Right atrium auricular region (tissue), 2 donors: ENCODE results near the gene OR52H1. TPM values are rescaled to one million over a fixed set of nuclear protein-coding genes. Genes with fewer than 3 reads are reported as not detected.

Experiments
- DNase-seq: peaks from one replicate; pipeline ENCODE4 v3.0.0-alpha.2; 2019; ENCODE audit warnings: low spot score
- H3K27ac ChIP-seq, 2 donors: fragments of 200-600 bp; sonication (generic); 1 replicate in 1 of 2; 2 replicates in 1 of 2; pipeline ENCODE4 v1.5.1; 2016 to 2019
- H3K27me3 ChIP-seq, 2 donors: fragments of 200-600 bp; sonication (generic); one replicate each; pipeline versions ENCODE4 v1.5.1 to v1.6.0; 2017 to 2019
- H3K36me3 ChIP-seq: fragments of 200-600 bp; sonication (generic); one replicate; pipeline ENCODE4 v1.5.1; 2016
- H3K4me1 ChIP-seq, 2 donors: fragments of 200-600 bp; sonication (generic); one replicate each; pipeline versions ENCODE4 v1.5.1 to v1.6.0; 2017 to 2019
- H3K4me3 ChIP-seq, 2 donors: fragments of 200-600 bp; sonication (generic); 1 replicate in 1 of 2; 2 replicates in 1 of 2; pipeline ENCODE4 v1.5.1; 2017 to 2019; ENCODE audit warnings: mild to moderate bottlenecking in 1 of 2, moderate library complexity in 1 of 2
- H3K9me3 ChIP-seq, 2 donors: fragments of 200-600 bp; sonication (generic); one replicate each; pipeline ENCODE4 v1.5.1; 2019
- total RNA-seq, 2 donors: library from RNA; depleted of rRNA; stranded (reverse); fragments of >200 nt; gene quantifications; one replicate each; pipeline ENCODE4 v1.1.0, GENCODE V29; 2016
- TF ChIP-seq, protein P1 (sequence below), 2 donors: fragments of 200-600 bp; sonication (generic); IDR thresholded peaks; one replicate each; pipeline ENCODE4 v1.5.1; 2019; ENCODE audit warnings: antibody characterized with exemption in 2 of 2

The OR52H1 gene
- total RNA-seq, 2 donors from 2014 or later = not detected

DNA sequence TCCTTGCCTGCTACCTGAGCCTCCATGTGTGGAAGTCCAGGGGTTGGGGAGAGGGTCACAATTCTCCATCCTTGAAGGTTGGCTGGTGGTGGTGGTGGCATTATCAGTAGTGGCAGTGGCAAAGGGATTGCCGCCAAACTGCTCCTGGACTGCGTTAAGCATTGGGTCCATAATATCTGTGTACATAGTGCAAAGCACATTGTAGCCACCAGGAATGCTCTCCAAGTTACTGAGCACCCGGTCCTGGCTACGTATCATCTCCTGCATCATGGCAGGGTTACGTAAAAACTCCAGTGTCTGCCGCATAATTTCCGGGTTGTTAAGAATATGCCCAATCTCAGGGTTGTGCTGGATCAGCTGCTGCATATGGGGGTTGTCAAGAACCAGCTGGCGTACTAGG, 39.7 kb downstream of the OR52H1 start:
- no peak overlapping the region for H3K27ac ChIP-seq
- DNase-seq = no peak
- H3K4me1 ChIP-seq = no peaks in the 10 kb centered on the region
- no peaks in the 10 kb centered on the region for H3K27me3 ChIP-seq
- no peak overlapping the region for H3K4me3 ChIP-seq
- TF ChIP-seq, protein P1, sequence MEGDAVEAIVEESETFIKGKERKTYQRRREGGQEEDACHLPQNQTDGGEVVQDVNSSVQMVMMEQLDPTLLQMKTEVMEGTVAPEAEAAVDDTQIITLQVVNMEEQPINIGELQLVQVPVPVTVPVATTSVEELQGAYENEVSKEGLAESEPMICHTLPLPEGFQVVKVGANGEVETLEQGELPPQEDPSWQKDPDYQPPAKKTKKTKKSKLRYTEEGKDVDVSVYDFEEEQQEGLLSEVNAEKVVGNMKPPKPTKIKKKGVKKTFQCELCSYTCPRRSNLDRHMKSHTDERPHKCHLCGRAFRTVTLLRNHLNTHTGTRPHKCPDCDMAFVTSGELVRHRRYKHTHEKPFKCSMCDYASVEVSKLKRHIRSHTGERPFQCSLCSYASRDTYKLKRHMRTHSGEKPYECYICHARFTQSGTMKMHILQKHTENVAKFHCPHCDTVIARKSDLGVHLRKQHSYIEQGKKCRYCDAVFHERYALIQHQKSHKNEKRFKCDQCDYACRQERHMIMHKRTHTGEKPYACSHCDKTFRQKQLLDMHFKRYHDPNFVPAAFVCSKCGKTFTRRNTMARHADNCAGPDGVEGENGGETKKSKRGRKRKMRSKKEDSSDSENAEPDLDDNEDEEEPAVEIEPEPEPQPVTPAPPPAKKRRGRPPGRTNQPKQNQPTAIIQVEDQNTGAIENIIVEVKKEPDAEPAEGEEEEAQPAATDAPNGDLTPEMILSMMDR (IDR thresholded peaks at IDR 0.05) = no peak
- no peaks in the 10 kb centered on the region for H3K36me3 ChIP-seq
- H3K9me3 ChIP-seq = no peaks in the 10 kb centered on the region

DNA sequence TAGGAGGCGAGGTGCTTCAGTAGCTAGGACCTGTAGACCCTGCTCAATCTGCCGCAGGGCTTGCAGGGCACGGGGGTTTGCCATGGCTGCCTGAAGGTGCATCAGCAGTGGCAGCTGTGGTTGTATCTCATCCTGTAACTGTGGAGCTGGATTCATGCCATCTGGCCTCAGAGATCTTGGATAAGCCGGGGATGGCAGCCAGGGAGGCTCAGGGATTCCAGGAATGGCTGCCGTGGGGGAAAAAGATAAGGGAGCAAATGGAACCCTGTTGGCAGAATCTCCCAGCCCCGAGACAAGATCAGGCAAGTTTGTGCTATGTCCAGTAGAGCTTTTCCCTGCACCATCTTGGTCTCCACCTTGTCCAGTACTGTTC, 40.4 kb downstream of the OR52H1 start:
- Histone ChIP-seq H3K27ac (no peak overlapping the region), H3K4me3 (no peak overlapping the region), H3K9me3 (no peaks in the 10 kb centered on the region), H3K27me3 (no peaks in the 10 kb centered on the region), H3K4me1 (no peaks in the 10 kb centered on the region), H3K36me3 (no peaks in the 10 kb centered on the region)
- DNase-seq = no peak
- TF ChIP-seq, protein P1 (IDR thresholded peaks at IDR 0.05) = no peak

GRCh38 chr11:5507177-5507932, 41.0 kb downstream of the OR52H1 start:
- Histone ChIP-seq H3K4me3 (no peak overlapping the region), H3K36me3 (no peaks in the 10 kb centered on the region), H3K27ac (no peak overlapping the region), H3K4me1 (no peaks in the 10 kb centered on the region), H3K9me3 (no peaks in the 10 kb centered on the region), H3K27me3 (no peaks in the 10 kb centered on the region)
- DNase-seq = no peak
- TF ChIP-seq, protein P1 (IDR thresholded peaks at IDR 0.05) = no peak

DNA sequence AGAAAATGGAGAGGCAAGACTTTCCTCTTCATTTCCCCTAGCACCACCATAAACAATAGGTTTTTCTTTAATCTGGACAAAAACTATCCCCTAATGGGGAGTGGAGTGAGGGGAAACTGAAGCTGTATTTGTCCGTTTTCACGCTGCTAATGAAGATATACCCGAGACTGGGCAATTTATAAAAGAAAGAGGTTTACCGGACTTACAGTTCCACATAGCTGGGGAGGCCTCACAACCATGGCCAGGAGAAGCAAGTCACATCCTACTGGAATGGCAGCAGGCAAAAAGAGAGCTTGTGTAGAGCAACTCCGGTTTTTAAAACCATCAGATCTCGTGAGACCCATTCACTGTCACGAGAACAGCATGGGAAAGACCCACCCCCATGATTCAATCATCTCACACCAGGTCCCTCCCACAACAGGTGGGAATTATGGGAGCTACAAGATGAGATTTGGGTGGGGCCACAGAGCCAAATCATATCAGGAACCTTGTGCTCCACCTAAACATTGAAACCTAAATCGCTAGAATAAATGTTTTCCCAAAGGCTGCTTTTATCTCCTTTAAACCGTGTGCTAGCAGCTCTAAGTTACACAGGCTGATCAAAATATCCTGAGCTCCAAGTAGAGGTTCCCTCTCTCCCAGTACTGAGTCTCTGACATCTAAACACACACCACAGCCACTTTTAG, 42.8 kb downstream of the OR52H1 start:
- H3K9me3 ChIP-seq = no peaks in the 10 kb centered on the region
- no peaks in the 10 kb centered on the region for H3K36me3 ChIP-seq
- no peak overlapping the region for H3K27ac ChIP-seq
- TF ChIP-seq, protein P1 (IDR thresholded peaks at IDR 0.05) = no peak
- H3K4me3 ChIP-seq = no peak overlapping the region
- no peak for DNase-seq
- no peaks in the 10 kb centered on the region for H3K4me1 ChIP-seq
- H3K27me3 ChIP-seq = no peaks in the 10 kb centered on the region

DNA sequence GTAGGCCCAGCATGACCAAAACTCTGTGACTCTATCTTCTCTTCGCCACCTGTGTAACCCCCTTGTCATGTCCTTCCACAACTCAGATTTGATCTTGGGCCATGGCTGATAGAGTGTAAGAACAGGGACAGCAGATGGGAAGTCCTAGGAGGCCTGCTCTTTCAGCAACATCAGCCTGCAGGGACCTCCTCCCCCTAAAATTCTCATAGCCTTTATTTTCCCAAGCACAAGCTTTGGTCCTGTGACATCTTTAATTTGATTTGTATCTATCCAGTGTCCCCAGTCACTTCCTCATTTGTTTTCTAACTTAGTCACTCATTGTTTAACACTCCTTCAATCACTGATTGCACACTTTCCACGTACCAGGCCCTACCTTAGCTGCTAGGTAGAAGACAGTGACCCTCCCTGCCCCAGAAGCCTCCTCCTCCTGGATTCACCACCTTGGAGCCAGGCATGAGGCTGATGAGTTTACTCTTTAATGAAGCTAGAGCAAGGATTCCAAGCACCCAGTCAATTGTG, 43.9 kb downstream of the OR52H1 start:
- no peaks in the 10 kb centered on the region for H3K4me1 ChIP-seq
- DNase-seq = no peak
- TF ChIP-seq, protein P1 (IDR thresholded peaks at IDR 0.05) = no peak

More for the DNA sequence above, 43.9 kb downstream of the OR52H1 start:
- H3K27ac ChIP-seq = no peak overlapping the region
- H3K4me3 ChIP-seq = no peak overlapping the region
- H3K27me3 ChIP-seq = no peaks in the 10 kb centered on the region
- no peaks in the 10 kb centered on the region for H3K36me3 ChIP-seq
- H3K9me3 ChIP-seq = no peaks in the 10 kb centered on the region
